A673 (cell line): ENCODE results near the gene MMEL1. TPM values are rescaled to one million over a fixed set of nuclear protein-coding genes. Genes with fewer than 3 reads are reported as not detected.

Experiments used
- BruUV-seq: library from RNA; stranded (reverse); fragments of 400-500 nt; replicated peaks from 2 replicates; lab custom pipeline; 2021; lab: Mats Ljungman, UMichigan
- CTCF ChIA-PET: fragments of 300-600 bp; sonication (Branson Sonifier 250); formaldehyde crosslinking; loops from one replicate; lab custom pipeline; 2022; ENCODE audit warnings: antibody characterized with exemption; lab: Charles Lee
- POLR2A ChIA-PET: fragments of 300-600 bp; sonication (Branson Sonifier 250); formaldehyde crosslinking; loops from one replicate; lab custom pipeline; 2022; ENCODE audit warnings: antibody characterized with exemption; ENCODE audit not compliant: low non-redundant PET; lab: Charles Lee
- DNase-seq: peaks from one replicate; pipeline ENCODE4 v3.0.0-alpha.2; 2015; ENCODE audit warnings: low spot score
- H3K27ac ChIP-seq: fragments of 200-600 bp; sonication (generic); 2 replicates; pipeline ENCODE4 v1.5.1; 2016; ENCODE audit warnings: mixed run types, low read depth, mild to moderate bottlenecking, mixed read lengths, antibody characterized with exemption, low read length; ENCODE audit not compliant: poor library complexity, severe bottlenecking
- H3K27me3 ChIP-seq: fragments of 200-600 bp; sonication (generic); replicated peaks from 2 replicates; pipeline ENCODE4 v1.6.1; 2017; ENCODE audit warnings: mixed run types, low read depth, mild to moderate bottlenecking, mixed read lengths, antibody characterized with exemption, low read length; ENCODE audit not compliant: insufficient read depth, poor library complexity
- H3K36me3 ChIP-seq: fragments of 200-600 bp; sonication (generic); 2 replicates; pipeline ENCODE4 v1.6.1; 2016; ENCODE audit warnings: mixed run types, mild to moderate bottlenecking, mixed read lengths, antibody characterized with exemption, low read length; ENCODE audit not compliant: insufficient read depth, poor library complexity, severe bottlenecking
- H3K4me1 ChIP-seq: fragments of 200-600 bp; sonication (generic); 2 replicates; pipeline ENCODE4 v1.6.1; 2017; ENCODE audit warnings: mixed run types, mild to moderate bottlenecking, mixed read lengths, antibody characterized with exemption, low read length; ENCODE audit not compliant: insufficient read depth, poor library complexity, severe bottlenecking
- H3K4me3 ChIP-seq: fragments of 200-600 bp; sonication (generic); 2 replicates; pipeline ENCODE4 v1.5.1; 2016; ENCODE audit warnings: low read depth, mixed run types, mild to moderate bottlenecking, mixed read lengths, low read length; ENCODE audit not compliant: poor library complexity, severe bottlenecking
- H3K9me3 ChIP-seq: fragments of 200-600 bp; sonication (generic); 2 replicates; pipeline ENCODE4 v1.6.1; 2016; ENCODE audit warnings: mixed run types, low read depth, mild to moderate bottlenecking, mixed read lengths, antibody characterized with exemption, low read length; ENCODE audit not compliant: poor library complexity, severe bottlenecking
- CTCF ChIP-seq: fragments of 300-800, 200-600 bp; sonication (generic); conservative IDR thresholded peaks from 2 replicates; pipeline ENCODE4 v1.5.1; 2017; ENCODE audit warnings: low read depth, mild to moderate bottlenecking, antibody characterized with exemption, low read length, moderate library complexity, mixed read lengths
- EZH2 ChIP-seq: fragments of 200-600 bp; sonication (generic); IDR thresholded peaks from 2 replicates; pipeline ENCODE4 v1.6.1; 2017; ENCODE audit warnings: borderline replicate concordance, low read depth, mild to moderate bottlenecking, mixed read lengths, antibody characterized with exemption, low read length; ENCODE audit not compliant: poor library complexity, severe bottlenecking
- intact Hi-C: fragments of 100-400 bp; cut with micrococcal nuclease; formaldehyde crosslinking; loops from one replicate; pipeline ENCODE4 v1.10.0; 2022; ENCODE audit not compliant: unreplicated experiment
- total RNA-seq: library from RNA; stranded (reverse); gene quantifications from 2 replicates; pipeline ENCODE4 v1.2.3, GENCODE V29; 2021

The MMEL1 gene
- total RNA-seq, 1 experiment from 2014 or later: not detected

GRCh38 chr1:2633366-2633935 is 635 bp upstream of the MMEL1 start:
- intact Hi-C loops: no loop called here
- H3K9me3 ChIP-seq: no peaks in the 10 kb centered on the region
- no peaks in the 10 kb centered on the region for H3K4me1 ChIP-seq
- POLR2A ChIA-PET: no interaction called here
- no peak overlapping the region for H3K27ac ChIP-seq
- H3K27me3 ChIP-seq: peaks cover 17% of the 10 kb centered on the region
- BruUV-seq: no TSS peak
- CTCF ChIA-PET: no interaction called here
- DNase-seq: no peak
- TF ChIP-seq EZH2: no peak
- no peak for TF ChIP-seq CTCF
- no peak overlapping the region for H3K4me3 ChIP-seq
- H3K36me3 ChIP-seq: no peaks in the 10 kb centered on the region

GRCh38 chr1:2632051-2632430 is 775 bp downstream of the MMEL1 start:
- no peaks in the 10 kb centered on the region for H3K9me3 ChIP-seq
- ChIA-PET POLR2A (no interaction called here), CTCF (no interaction called here)
- TF ChIP-seq CTCF (no peak), EZH2 (no peak)
- BruUV-seq: no TSS peak
- H3K27me3 ChIP-seq: peaks cover 31% of the 10 kb centered on the region
- no peaks in the 10 kb centered on the region for H3K36me3 ChIP-seq
- H3K4me1 ChIP-seq: no peaks in the 10 kb centered on the region
- no peak overlapping the region for H3K27ac ChIP-seq
- DNase-seq: no peak
- intact Hi-C loops: no loop called here
- no peak overlapping the region for H3K4me3 ChIP-seq

GRCh38 chr1:2631136-2632050 is 1.4 kb downstream of the MMEL1 start:
- no peak overlapping the region for H3K4me3 ChIP-seq
- TF ChIP-seq EZH2 (no peak), CTCF (no peak)
- H3K4me1 ChIP-seq: no peaks in the 10 kb centered on the region
- H3K27ac ChIP-seq: no peak overlapping the region
- H3K36me3 ChIP-seq: no peaks in the 10 kb centered on the region
- no peak for DNase-seq
- ChIA-PET POLR2A (no interaction called here), CTCF (no interaction called here)
- intact Hi-C loops: no loop called here
- peaks cover 37% of the 10 kb centered on the region for H3K27me3 ChIP-seq
- no TSS peak for BruUV-seq
- H3K9me3 ChIP-seq: no peaks in the 10 kb centered on the region
